HG02938 (cell line): ENCODE measurements around the gene LILRA5.
"Not testable (repeated sequence)": the region's sequence is repeated elsewhere in the genome, so short reads cannot be mapped to it uniquely, and the experiment has no call there.

Experiments
- ATAC-seq: cut with Tn5 transposase; IDR thresholded peaks from one replicate; pipeline ENCODE4 v1.9.1; 2021; ENCODE audit warnings: mild to moderate bottlenecking, moderate library complexity; ENCODE audit not compliant: unreplicated experiment

Gene LILRA5

DNA sequence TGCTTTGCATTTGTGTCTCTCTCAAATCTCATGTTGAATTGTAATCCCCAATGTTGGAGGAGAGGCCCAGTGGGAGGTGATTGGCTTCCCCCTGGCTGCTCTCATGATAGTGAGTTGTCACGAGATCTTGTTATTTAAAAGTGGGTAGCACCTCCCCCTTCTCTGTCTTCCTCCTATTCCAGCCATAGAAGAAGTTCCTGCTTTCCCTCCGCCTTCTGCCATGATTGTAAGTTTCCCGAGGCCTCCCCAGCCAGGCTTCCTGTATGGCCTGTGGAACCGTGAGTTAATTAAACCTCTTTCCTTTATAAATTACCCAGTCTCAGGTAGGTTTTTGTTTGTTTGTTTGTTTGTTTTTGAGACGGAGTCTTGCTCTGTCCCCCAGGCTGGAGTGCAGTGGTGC lies 22.2 kb upstream of the LILRA5 start:
- ATAC-seq, result no peak

DNA sequence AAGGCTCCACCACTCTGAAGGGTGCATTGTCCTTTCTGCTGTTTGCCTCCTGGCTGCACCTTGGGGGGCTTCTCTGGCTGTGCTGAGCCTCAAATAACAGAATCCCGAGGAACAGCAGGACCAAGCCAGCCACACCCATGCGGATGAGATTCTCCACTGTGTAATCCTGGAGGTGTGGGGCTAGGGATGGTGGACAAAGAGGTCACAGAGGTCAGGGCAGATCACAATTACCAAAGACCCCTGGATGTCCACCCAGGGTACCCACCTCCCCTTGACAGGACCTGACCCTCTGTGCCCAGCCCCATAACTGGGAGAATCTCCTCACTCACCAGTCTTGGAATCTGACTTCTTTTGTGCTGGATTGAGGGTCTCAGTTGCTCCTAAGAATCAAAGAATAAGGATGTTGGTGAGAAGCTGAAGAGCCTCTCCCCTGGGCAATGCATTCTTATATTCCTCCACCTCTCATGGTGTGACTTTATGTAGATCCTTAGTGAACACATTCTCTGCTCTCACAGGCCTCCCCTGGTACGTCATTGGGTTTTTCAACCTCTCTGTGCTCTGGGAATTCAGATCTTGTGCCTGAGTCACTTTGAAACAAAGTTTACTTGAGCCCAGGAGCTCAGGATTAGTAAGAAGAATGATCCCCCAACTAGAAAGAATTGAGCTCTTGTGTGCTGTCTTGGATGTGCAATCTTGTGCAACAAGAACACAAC lies 20.8 kb upstream of the LILRA5 start:
- ATAC-seq, result no peak

DNA sequence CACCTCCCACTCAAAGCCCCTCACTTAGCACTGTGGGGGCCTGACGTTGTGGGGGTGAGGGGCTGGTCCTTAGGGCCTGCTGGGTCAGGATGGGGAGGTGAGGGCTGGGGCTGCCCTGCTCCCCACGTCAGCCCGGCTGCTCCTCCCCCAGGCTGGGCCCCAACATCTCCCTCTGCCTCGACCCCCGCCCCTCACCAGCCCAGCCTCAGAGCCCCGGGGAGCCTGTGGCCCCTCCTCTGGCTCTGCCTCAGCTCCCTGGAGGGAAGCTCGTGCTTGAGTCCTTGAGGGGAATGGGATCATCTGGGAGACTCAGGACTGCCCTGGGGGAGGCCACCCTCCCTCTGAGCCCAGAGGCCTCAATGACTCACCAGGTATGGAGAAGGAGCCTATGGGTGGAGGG lies 19.2 kb upstream of the LILRA5 start:
- ATAC-seq, result no peak

DNA sequence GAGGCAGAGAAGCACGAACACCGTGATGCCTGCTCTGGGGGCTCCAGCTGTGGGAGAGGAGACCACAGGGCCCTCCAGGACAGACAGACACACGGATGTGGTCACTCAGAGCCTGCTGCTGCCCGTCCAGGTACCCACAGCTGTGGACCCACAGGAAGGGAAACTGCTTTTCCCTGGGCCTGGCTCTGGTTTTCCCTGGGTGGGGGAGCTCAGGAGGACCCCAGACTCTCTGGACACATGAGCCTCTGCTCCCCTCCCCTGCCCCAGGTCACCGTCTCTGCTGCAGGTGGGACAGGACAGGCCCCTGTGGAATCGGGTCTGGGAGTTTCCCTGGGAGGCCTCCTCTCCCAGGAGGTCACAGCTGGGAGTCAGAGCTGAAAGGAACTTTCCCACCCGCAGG lies 18.7 kb upstream of the LILRA5 start:
- no peak for ATAC-seq

DNA sequence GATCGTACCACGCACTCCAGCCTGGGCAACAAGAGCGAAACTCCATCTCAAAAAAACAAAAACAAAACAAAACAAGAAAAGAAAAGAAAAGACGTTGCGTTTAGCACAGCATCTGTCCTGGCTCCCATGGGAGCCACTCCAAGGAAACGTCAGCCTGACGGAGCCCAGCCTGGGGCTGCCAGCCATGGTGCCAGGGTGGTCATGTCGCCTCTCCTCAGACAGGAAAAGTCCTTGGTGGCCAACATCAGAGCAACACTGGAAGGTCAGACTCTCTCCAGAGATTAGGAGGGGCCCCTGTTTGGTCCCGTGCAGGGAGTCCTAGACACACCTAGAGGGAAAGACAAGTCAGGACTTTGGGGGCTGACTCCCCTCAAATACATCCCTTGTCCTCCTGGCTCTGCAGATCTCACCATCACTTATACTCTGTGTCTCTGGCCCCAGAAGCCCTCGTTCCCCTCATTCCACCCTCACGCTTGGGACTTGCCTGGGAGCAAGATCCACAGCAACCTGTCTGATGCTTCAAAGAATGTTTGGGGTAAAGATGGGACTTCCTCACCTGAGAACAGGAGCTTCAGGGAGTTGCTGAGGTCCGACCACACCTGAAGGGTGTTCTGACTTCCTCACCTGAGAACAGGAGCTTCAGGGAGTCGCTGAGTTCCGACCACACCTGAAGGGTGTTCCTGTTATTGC lies 16.7 kb upstream of the LILRA5 start:
- no peak for ATAC-seq

DNA sequence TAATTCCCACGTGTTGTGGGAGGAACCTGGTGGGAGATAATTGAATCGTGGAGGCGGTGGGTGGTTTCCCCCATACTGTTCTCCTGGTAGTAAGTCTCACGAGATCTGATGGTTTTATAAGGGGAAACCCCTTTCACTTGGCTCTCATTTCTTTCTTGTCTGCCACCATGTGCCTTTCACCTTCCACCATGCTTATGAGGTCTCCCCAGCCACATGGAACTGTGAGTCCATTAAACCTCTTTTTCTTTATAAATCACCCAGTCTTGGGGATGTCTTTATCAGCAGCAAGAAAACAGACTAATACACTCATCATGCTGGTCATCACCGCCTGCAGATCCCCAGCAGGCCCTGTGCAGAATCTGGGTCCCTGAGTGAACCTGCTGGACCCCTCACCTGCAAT lies 15.8 kb upstream of the LILRA5 start:
- ATAC-seq, result not testable (repeated sequence)

DNA sequence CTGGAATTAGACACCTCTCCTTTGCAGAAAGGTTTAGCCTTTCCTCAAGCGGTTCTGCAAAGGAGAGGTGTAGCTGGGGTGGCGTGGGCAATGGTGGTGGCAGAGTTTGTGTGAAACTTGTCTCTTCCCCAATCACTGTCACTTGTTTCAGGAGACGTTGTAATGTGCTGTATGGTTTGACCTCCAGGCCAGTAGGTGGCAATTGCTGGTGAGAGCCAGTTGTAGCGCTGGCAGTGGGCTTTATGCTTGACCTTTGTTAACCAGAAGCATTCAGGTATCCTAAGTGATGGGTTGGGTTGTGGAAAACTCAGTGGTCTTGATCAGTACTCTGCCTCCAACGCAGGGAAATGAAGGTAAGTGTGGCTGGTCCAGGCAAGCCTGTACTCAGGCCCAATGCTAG lies 12.7 kb upstream of the LILRA5 start:
- ATAC-seq, result no peak

DNA sequence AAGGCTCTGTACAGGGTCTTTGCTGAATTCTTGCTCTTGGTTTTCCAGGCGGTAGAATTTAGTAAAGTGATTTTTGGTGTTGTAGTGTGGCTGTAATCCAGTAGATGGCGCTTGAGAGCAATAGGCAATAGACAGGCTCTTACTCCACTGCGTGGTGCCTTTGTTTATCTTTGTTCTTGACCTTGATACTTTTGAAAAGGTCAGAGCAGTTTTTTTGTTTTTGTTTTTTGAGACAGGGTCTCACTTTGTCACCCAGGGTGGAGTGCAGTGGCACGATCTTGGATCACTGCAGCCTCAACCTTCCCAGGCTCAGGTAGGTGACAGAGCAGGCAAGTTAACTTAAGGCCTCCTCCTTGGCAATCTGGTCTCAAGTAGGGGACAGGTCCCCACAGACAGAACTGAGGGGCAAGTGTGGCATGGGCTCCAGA lies 12.2 kb upstream of the LILRA5 start:
- ATAC-seq, result no peak

DNA sequence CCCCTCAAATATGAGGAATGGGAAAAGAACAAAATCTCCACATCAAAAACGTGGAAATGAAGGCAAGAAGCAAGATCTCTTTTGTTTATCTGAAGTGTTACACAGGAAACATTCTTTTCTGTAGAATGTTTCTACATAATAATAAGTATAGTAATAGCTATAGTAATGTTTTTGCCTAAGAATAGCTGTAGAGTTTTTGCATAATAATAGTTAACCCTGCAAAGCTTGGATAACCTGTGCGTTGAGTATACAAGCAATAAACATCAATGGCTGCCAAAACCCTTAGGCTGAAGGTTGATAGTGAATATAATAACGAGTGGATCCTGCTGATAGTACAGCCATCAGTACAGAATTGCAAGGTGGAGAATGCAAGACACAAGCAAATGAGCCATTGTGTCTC lies 11.1 kb upstream of the LILRA5 start:
- no peak for ATAC-seq

DNA sequence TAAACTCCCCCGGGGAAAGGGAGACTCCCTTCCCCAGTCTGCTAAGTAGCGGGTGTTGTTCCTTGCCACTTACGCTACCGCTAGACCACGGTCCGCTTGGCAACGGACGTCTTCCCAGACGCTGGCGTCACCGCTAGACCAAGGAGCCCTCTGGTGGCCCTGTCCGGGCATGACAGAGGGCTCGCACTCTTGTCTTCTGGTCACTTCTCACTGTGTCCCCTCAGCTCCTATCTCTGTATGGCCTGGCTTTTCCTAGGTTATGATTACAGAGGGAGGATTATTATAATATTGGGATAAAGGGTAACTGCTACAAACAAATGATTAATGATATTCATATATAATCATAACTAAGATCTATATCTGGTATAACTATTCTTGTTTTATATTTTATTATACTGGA lies 10.0 kb upstream of the LILRA5 start:
- not testable (repeated sequence) for ATAC-seq

DNA sequence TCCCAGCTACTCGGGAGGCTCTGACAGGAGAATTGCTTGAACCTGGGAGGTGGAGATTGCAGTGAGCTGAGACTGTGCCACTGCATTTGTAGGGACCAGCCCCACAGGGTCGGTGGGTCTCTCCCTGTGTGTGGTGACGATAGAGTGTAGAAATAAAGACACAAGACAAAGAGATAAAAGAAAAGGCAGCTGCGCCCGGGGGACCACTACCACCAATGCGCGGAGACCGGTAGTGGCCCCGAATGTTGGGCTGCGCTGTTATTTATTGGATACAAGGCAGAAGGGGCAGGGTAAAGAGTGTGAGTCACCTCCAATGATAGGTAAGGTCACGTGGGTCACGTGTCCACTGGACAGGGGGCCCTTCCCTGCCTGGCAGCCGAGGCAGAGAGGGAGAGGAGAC lies 9.3 kb upstream of the LILRA5 start:
- not testable (repeated sequence) for ATAC-seq

DNA sequence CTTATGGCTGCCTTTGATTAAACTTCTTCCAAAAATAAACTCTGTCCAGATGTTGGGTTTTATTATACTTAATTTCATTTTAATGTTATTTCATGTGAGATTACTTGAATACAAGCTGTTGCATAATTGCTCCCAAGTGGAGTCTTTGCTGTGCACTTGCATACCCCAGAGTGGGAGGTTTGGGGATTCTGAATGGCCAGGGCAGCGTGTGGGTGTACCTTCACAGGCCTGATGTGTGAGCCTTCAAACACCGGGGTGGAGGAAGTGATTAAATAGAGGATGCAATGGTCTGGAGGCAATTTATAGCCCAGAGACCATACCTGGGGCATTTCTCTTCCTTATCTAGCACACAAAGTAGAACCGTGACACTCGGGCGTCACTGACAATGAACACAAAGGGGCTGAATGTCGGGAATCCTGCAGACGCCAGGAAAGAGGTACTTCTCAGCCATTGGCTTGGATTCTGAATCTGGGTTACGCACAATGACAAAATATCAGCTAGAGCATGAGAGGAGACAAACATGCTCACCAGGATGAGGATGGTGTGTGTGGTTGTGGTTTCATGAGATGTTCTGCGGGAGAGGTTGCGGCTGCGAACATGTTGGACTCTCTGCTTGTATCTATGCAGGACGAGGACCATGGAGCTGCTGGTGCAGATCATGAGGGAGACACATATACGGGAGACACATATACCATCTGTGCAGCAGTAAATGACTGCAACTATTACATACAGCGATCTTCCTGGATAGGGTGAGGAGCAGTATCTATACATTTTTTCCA lies 7.1 kb upstream of the LILRA5 start:
- no peak for ATAC-seq

DNA sequence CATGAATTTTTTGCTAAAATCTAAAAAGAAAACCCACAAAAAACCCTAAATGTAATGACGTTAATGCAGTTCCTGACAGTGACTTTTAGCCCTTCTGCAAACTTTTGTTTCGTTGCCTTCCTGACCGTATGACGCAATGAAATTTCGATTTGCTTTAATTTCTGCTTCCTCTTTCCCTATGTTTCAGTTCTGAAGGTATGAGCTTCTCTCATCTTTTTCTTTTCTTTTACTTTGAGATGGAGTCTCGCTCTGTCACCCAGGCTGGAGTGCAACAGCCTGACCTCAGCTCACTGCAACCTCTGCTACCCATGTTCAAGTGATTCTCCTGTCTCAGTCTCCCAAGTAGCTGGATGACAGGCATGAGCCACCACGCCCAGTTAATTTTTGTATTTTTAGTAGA lies 6.1 kb upstream of the LILRA5 start:
- no peak for ATAC-seq

DNA sequence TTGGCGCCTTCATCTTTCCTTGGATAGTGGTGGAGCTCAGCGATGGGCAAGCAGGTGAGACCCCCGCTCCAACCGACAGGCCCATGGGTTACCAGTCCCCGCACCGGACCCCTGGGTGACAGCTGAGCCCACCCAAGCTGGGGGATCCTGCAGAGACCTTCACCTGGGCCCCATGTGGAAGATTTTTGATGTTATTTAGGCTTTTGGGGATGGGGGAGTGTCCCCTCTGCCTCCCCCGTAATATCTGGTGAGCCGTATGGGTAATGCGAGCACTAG lies 4.9 kb upstream of the LILRA5 start:
- ATAC-seq, result no peak

DNA sequence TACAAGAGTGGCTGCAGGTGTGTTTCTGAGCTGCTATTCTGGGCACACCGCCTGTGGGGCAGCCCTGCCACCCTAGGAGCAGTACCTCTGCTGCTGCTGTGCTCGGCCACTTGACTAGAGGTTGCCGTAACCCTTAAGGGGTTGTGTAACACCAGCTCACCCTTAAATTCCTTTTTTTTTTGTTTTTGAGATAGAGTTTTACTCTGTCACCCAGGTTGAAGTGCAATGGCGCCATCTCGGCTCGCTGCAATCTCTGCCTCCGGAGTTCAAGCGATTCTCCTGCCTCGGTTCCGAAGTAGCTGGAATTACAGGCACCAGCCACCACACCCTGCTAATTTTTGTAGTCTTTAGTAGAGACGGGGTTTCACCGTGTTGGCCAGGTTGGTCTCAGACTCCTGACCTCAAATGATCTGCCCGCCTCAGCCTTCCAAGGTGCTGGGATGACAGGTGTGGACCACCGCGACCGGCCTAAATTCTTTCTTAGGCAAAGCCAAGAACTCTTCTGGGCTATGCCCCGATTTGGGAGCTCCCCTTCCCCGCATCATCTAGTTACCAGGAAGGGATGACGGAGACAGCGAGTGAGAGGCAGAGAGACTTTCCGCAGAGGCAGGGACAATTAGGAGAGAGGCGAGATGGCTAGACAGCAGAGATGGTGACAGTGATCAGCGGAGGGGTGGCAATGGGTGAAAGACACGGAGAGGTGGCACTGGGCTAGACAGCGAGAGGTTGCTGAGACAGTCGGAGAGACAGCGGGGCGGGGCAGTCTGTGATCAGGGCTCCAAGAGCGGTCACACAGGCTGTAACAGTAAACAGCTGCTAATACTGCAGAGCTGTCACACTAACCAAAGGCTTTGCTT lies 4.4 kb upstream of the LILRA5 start:
- ATAC-seq, result no peak

DNA sequence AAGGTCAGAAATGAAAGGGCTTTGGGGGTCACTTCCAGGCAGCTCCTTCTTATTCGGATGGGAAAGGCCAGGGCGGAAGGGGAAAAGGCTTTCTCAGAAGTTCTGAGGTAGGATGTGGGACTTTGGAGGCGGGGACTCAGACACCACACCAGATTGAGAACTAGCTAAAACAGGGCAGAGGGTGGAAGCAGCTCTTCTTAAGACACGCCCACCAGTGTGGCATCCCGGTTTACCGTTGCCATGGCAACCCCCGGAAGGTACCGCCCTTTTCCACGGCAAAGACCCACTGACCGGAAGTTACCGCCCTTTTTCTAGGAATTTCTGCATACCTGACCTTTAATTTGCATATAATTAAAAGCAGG lies 3.8 kb upstream of the LILRA5 start:
- ATAC-seq, result no peak

DNA sequence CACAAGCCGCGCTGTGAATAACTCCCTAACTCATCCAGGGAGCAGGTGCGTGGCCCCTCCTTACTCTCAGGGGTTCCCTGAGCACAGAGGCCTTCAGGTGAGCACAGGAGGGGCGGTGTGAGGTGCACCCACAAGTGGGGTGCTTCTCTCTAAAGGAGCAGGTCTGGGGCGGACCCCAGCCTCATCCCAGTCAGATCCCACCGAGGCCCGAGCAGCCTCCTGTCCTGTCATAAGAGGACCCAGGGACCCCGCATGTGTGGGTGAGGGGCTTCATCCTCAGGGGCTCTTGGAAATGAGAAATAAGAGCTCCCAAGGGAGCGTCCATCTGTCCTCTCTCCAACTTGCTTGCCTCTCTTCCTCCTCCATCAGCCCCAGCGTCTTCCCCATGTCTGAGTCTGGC lies 3.0 kb upstream of the LILRA5 start:
- no peak for ATAC-seq

DNA sequence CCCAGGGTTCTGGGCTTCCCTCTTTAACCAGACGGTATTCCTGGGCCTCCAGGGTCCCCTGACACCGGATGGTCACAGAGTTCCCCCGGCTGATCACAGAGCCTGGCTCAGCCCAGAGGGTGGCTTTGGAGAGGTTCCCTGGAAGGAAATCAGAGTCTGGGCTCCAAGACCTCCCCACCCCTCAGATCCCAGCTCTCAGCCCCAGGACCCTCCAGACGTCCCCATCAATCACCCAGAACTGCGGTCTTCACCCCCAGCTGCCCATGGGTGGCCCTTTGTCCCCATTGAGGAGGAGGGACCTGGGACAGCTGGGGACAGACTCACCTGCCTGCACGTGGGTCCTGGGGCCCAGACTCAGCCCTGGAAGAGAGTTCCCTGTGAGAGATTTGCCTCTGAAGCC lies 955 bp downstream of the LILRA5 start:
- no peak for ATAC-seq

DNA sequence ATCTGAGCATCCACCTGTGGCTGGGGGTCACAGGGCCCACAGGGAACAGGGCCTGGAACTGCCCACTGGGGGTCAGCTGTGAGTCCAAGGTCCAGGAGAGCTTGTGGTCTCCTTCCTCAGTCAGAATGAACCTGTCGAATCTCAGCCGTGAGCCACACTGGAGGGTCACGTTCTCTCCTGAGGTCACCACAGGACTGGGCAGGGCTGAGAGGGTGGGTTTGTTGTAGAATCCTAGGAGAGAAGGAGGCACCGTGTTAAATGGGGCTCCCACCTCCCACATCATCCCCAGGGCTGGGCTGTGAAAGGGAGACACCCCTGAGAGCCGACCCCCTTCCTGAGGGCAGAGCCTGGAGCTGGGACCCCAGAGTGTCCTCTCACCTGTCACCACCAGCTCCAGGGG lies 1.5 kb downstream of the LILRA5 start:
- ATAC-seq, result no peak

DNA sequence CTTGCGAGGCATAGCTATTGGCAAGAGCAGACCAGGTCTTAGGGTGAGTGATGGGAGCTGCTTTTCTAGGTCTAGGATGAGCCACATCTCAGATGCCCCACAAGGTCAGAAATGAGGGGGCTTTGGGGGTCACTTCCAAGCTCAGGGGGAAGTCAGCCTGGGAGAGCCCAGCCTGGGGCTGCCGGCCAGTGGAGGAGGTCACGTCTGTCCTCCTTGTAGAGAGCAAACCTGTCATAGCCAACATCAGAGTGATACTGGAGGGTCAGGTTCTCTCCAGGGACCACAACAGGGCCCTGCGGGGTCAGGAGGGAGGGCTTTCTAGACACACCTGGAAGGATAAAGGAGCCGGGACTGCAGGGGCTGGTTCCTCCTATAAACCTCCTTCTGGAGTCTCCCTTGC lies 2.4 kb downstream of the LILRA5 start:
- ATAC-seq, result no peak

DNA sequence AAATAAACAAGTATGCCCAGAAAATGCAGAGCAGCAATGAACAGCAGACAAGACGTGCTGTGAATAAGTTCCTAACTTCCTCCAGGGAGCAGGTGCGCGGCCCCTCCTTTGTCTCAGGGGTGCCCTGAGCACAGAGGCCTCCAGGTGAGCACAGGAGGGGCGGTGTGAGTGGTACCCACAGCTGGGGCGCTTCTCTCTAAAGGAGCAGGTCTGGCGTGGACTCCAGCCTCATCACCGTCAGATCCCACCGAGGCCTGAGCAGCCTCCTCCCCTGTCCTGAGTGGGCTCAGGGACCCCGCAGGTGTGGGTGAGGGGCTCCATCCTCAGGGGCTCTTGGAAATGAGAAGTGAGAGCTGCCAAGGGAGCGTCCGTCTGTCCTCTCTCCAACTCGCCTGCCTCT lies 3.2 kb downstream of the LILRA5 start:
- no peak for ATAC-seq
